GM21423 (cell line): Measurements from ENCODE around the gene CTBS.
"Not testable (repeated sequence)": the region's sequence is repeated elsewhere in the genome, so short reads cannot be mapped to it uniquely, and the experiment has no call there.

Experiments
- ATAC-seq: cut with Tn5 transposase; IDR thresholded peaks from one replicate; pipeline ENCODE4 v1.9.1; 2021; ENCODE audit warnings: mild to moderate bottlenecking, moderate library complexity; ENCODE audit not compliant: unreplicated experiment

Gene CTBS

GRCh38 chr1:84573967-84574842, at the start of gene CTBS:
Gene CTBS (minus strand): TSS chr1:84574440. CDS start chr1:84574415, 25 bp downstream.
- ATAC-seq = peak; percentile 84

GRCh38 chr1:84621553-84621952, 47.3 kb upstream of the CTBS start:
- no peak for ATAC-seq

GRCh38 chr1:84620720-84621313, 46.6 kb upstream of the CTBS start:
- ATAC-seq = peak; percentile 92

- no peak for ATAC-seq
Measured at GRCh38 chr1:84619383-84620102, 45.3 kb upstream of the CTBS start.

- ATAC-seq = no peak
Measured at GRCh38 chr1:84617349-84617748, 43.1 kb upstream of the CTBS start.

- no peak for ATAC-seq
Measured at GRCh38 chr1:84615790-84616189, 41.5 kb upstream of the CTBS start.

- ATAC-seq = no peak
Measured at GRCh38 chr1:84613887-84614286, 39.6 kb upstream of the CTBS start.

- no peak for ATAC-seq
Measured at GRCh38 chr1:84613026-84613425, 38.8 kb upstream of the CTBS start.

GRCh38 chr1:84611796-84612195, 37.6 kb upstream of the CTBS start:
- no peak for ATAC-seq

GRCh38 chr1:84611091-84611490, 36.9 kb upstream of the CTBS start:
- no peak for ATAC-seq

- ATAC-seq = no peak
Measured at GRCh38 chr1:84606977-84607376, 32.7 kb upstream of the CTBS start.

GRCh38 chr1:84605157-84605556, 30.9 kb upstream of the CTBS start:
- ATAC-seq = no peak

GRCh38 chr1:84603941-84604830, 29.9 kb upstream of the CTBS start:
- ATAC-seq = no peak

GRCh38 chr1:84603223-84603622, 29.0 kb upstream of the CTBS start:
- no peak for ATAC-seq

GRCh38 chr1:84600796-84601195, 26.6 kb upstream of the CTBS start:
- ATAC-seq = no peak

GRCh38 chr1:84598846-84599741, 24.9 kb upstream of the CTBS start:
- peak; percentile 71 for ATAC-seq

- no peak for ATAC-seq
Measured at GRCh38 chr1:84598418-84598817, 24.2 kb upstream of the CTBS start.

GRCh38 chr1:84597011-84597410, 22.8 kb upstream of the CTBS start:
- ATAC-seq = no peak

- ATAC-seq = not testable (repeated sequence)
Measured at GRCh38 chr1:84594959-84595358, 20.7 kb upstream of the CTBS start.

- no peak for ATAC-seq
Measured at GRCh38 chr1:84587099-84587498, 12.9 kb upstream of the CTBS start.
